IMR-90 (cell line): ENCODE measurements around the gene MFSD6L. TPM values are rescaled to one million over a fixed set of nuclear protein-coding genes. Genes with fewer than 3 reads are reported as not detected.

Experiments used
- ATAC-seq: fragments of 200-7000 bp; cut with Tn5 transposase; 2 replicates; pipeline ENCODE4 v1.9.1; 2020; ENCODE audit warnings: low read depth, mild to moderate bottlenecking, moderate library complexity
- BruUV-seq: library from RNA; stranded (reverse); fragments of 400-500 nt; replicated peaks from 2 replicates; lab custom pipeline; 2021; lab: Mats Ljungman, UMichigan
- CTCF ChIA-PET: fragments of 300-600 bp; formaldehyde crosslinking; extraction: SDS; loops from one replicate; lab custom pipeline; 2021; ENCODE audit warnings: antibody characterized with exemption; lab: Yijun Ruan, JAX
- POLR2A ChIA-PET: fragments of 300-600 bp; sonication (Branson Sonifier 250); formaldehyde crosslinking; loops from one replicate; lab custom pipeline; 2022; ENCODE audit warnings: antibody characterized with exemption; ENCODE audit not compliant: unreplicated experiment; lab: Charles Lee
- DNase-seq: peaks from one replicate; pipeline ENCODE4 v3.0.0; 2013
- H2AFZ ChIP-seq: replicated peaks from 2 replicates; pipeline ENCODE3; 2013; ENCODE audit warnings: low read length, mild to moderate bottlenecking; ENCODE audit not compliant: poor library complexity
- H2AK5ac ChIP-seq: 2 replicates; pipeline ENCODE4 v1.6.1; 2013; ENCODE audit warnings: low read depth, low read length, inconsistent platforms
- H2AK9ac ChIP-seq: replicated peaks from 2 replicates; pipeline ENCODE3; 2013; ENCODE audit warnings: mild to moderate bottlenecking, low read depth, low read length, moderate library complexity; ENCODE audit not compliant: poor library complexity
- H2BK120ac ChIP-seq: 2 replicates; pipeline ENCODE4 v1.6.1; 2013; ENCODE audit warnings: low read depth, low read length, inconsistent platforms
- H2BK15ac ChIP-seq: 3 replicates; pipeline ENCODE4 v1.6.1; 2013; ENCODE audit warnings: low read depth, low read length, inconsistent platforms
- H2BK20ac ChIP-seq: 2 replicates; pipeline ENCODE4 v1.6.1; 2013; ENCODE audit warnings: low read depth, mild to moderate bottlenecking, inconsistent platforms, low read length, moderate library complexity
- H2BK5ac ChIP-seq: 2 replicates; pipeline ENCODE4 v1.6.1; 2013; ENCODE audit warnings: mild to moderate bottlenecking, low read depth, low read length, inconsistent platforms; ENCODE audit not compliant: poor library complexity, severe bottlenecking
- H3K14ac ChIP-seq: replicated peaks from 2 replicates; pipeline ENCODE4 v1.6.1; 2013; ENCODE audit warnings: low read depth, low read length, inconsistent platforms
- H3K18ac ChIP-seq: 2 replicates; pipeline ENCODE4 v1.6.1; 2013; ENCODE audit warnings: low read depth, low read length, control low read depth
- H3K23ac ChIP-seq: 2 replicates; pipeline ENCODE4 v1.6.1; 2013; ENCODE audit warnings: low read depth, low read length, inconsistent platforms
- H3K27ac ChIP-seq: 2 replicates; pipeline ENCODE4 v1.5.1; 2013; ENCODE audit warnings: mild to moderate bottlenecking, control low read depth, low read length; ENCODE audit not compliant: insufficient read depth
- H3K27me3 ChIP-seq: 2 replicates; pipeline ENCODE4 v1.6.1; 2013; ENCODE audit warnings: low read length; ENCODE audit not compliant: control insufficient read depth, insufficient read depth
- H3K36me3 ChIP-seq: 2 replicates; pipeline ENCODE4 v1.6.1; 2013; ENCODE audit warnings: low read length, mixed read lengths; ENCODE audit not compliant: control insufficient read depth, insufficient read depth
- H3K4ac ChIP-seq: 2 replicates; pipeline ENCODE4 v1.6.1; 2013; ENCODE audit warnings: low read depth, low read length, inconsistent platforms
- H3K4me1 ChIP-seq: 2 replicates; pipeline ENCODE4 v1.6.1; 2013; ENCODE audit warnings: low read length, mixed read lengths; ENCODE audit not compliant: control insufficient read depth, insufficient read depth
- H3K4me2 ChIP-seq: 2 replicates; pipeline ENCODE4 v1.6.1; 2013; ENCODE audit warnings: low read depth, mild to moderate bottlenecking, control low read depth, low read length, moderate library complexity
- H3K4me3 ChIP-seq: 2 replicates; pipeline ENCODE4 v1.5.1; 2013; ENCODE audit warnings: low read depth, mild to moderate bottlenecking, control low read depth, low read length, moderate library complexity; ENCODE audit not compliant: insufficient read depth
- H3K56ac ChIP-seq: 2 replicates; pipeline ENCODE4 v1.6.1; 2013; ENCODE audit warnings: low read length, inconsistent platforms; ENCODE audit not compliant: insufficient read depth; ENCODE audit errors: extremely low read depth
- H3K79me1 ChIP-seq, 2 experiments: 2 replicates each; pipeline ENCODE4 v1.6.1; 2013; ENCODE audit warnings: low read length in 2 of 2, inconsistent platforms in 1 of 2, low read depth in 1 of 2
- H3K9ac ChIP-seq: 2 replicates; pipeline ENCODE4 v1.6.1; 2013; ENCODE audit warnings: low read depth, low read length, control low read depth
- H3K9me1 ChIP-seq: 2 replicates; pipeline ENCODE4 v1.6.1; 2013; ENCODE audit warnings: low read length, inconsistent platforms; ENCODE audit not compliant: insufficient read depth
- H3K9me3 ChIP-seq: 2 replicates; pipeline ENCODE4 v1.6.1; 2013; ENCODE audit warnings: low read length; ENCODE audit not compliant: control insufficient read depth, insufficient read depth
- H4K20me1 ChIP-seq: 2 replicates; pipeline ENCODE4 v1.6.1; 2013; ENCODE audit warnings: low read length, inconsistent platforms; ENCODE audit not compliant: insufficient read depth
- H4K5ac ChIP-seq: 2 replicates; pipeline ENCODE4 v1.6.1; 2013; ENCODE audit warnings: mild to moderate bottlenecking, low read depth, low read length, control low read depth
- H4K8ac ChIP-seq, 2 experiments: 2 replicates each; pipeline ENCODE4 v1.6.1; 2013; ENCODE audit warnings: low read depth in 2 of 2, low read length in 2 of 2, control low read depth in 1 of 2, inconsistent platforms in 1 of 2
- H4K91ac ChIP-seq: 2 replicates; pipeline ENCODE4 v1.6.1; 2013; ENCODE audit warnings: low read depth, low read length, inconsistent platforms; ENCODE audit not compliant: insufficient read depth
- BHLHE40 ChIP-seq: fragments of 150-350 bp; IDR thresholded peaks from 2 replicates; pipeline ENCODE4 v1.6.1; 2016; ENCODE audit warnings: mild to moderate bottlenecking, low read depth, low read length
- CEBPB ChIP-seq: IDR thresholded peaks from 2 replicates; pipeline ENCODE4 v1.6.1; 2012; ENCODE audit warnings: low read depth, low read length, improper control_type of control experiment
- FOS ChIP-seq: fragments of 150-350 bp; IDR thresholded peaks from 2 replicates; pipeline ENCODE4 v1.6.1; 2016; ENCODE audit warnings: low read depth, low read length
- MAFK ChIP-seq: IDR thresholded peaks from 2 replicates; pipeline ENCODE4 v1.6.1; 2012; ENCODE audit warnings: low read depth, low read length, improper control_type of control experiment
- MAZ ChIP-seq: IDR thresholded peaks from 2 replicates; pipeline ENCODE4 v1.6.1; 2012; ENCODE audit warnings: low read depth, mild to moderate bottlenecking, low read length, improper control_type of control experiment, moderate library complexity, borderline replicate concordance
- MXI1 ChIP-seq: IDR thresholded peaks from 2 replicates; pipeline ENCODE4 v1.6.1; 2012; ENCODE audit warnings: low read depth, mild to moderate bottlenecking, low read length, moderate library complexity, borderline replicate concordance
- NFE2L2 ChIP-seq: fragments of 150-350 bp; IDR thresholded peaks from 2 replicates; pipeline ENCODE4 v1.6.1; 2016; ENCODE audit warnings: low read depth, mild to moderate bottlenecking, low read length
- POLR2A ChIP-seq: IDR thresholded peaks from 2 replicates; pipeline ENCODE4 v1.6.1; 2012; ENCODE audit warnings: mild to moderate bottlenecking, low read depth, low read length
- RFX5 ChIP-seq: IDR thresholded peaks from 2 replicates; pipeline ENCODE4 v1.8.0; 2012; ENCODE audit warnings: low read depth, mild to moderate bottlenecking, low read length, moderate library complexity
- WGBS, 2 experiments: methylation state at CpG; one replicate each; pipeline versions ENCODE4 v1.1.5 to v1.1.7; 2013; ENCODE audit warnings: missing lambda C conversion rate in 2 of 2; ENCODE audit not compliant: insufficient read length in 1 of 2; ENCODE audit errors: extremely low coverage in 2 of 2; 5-methylcytosine and 5-hydroxymethylcytosine counted together
- dilution Hi-C: fragments of 300-500 bp; cut with HindIII; formaldehyde crosslinking; loops from one replicate; pipeline ENCODE4 v1.14.3; 2018; ENCODE audit warnings: low sequenced_read_pairs; ENCODE audit not compliant: unreplicated experiment
- in situ Hi-C: fragments of 300-500 bp; cut with MboI; formaldehyde crosslinking; loops from 3 replicates; pipeline ENCODE4 v1.14.3; 2019; ENCODE audit warnings: low sequenced_read_pairs, inconsistent platforms, mixed read lengths
- intact Hi-C: fragments of 100-400 bp; cut with micrococcal nuclease; formaldehyde crosslinking; loops from 2 replicates; pipeline ENCODE4 v1.10.0; 2022
- polyA plus RNA-seq, 3 experiments: library from polyadenylated mRNA; depleted of rRNA; stranded (reverse); fragments of >200 nt; gene quantifications; 2 replicates each; pipeline ENCODE4 v1.2.3, GENCODE V29; 2012; ENCODE audit warnings: low replicate concordance in 1 of 3
- total RNA-seq: library from RNA; depleted of rRNA; stranded (reverse); fragments of >200 nt; gene quantifications from 2 replicates; pipeline ENCODE4 v1.2.3, GENCODE V29; 2012
- TF ChIP-seq, protein P1 (sequence below): fragments of 150-350 bp; IDR thresholded peaks from 2 replicates; pipeline ENCODE4 v1.6.1; 2016; ENCODE audit warnings: low read depth, mild to moderate bottlenecking, low read length, moderate library complexity, borderline replicate concordance
- TF ChIP-seq, protein P2 (sequence below): fragments of 150-350 bp; IDR thresholded peaks from 2 replicates; pipeline ENCODE4 v1.6.1; 2017; ENCODE audit warnings: mild to moderate bottlenecking, antibody characterized with exemption, low read length, low read depth

MFSD6L gene
- total and polyA plus RNA-seq, 2 of the 4 experiments (the other 2 are of a cell fraction), result not detected

DNA sequence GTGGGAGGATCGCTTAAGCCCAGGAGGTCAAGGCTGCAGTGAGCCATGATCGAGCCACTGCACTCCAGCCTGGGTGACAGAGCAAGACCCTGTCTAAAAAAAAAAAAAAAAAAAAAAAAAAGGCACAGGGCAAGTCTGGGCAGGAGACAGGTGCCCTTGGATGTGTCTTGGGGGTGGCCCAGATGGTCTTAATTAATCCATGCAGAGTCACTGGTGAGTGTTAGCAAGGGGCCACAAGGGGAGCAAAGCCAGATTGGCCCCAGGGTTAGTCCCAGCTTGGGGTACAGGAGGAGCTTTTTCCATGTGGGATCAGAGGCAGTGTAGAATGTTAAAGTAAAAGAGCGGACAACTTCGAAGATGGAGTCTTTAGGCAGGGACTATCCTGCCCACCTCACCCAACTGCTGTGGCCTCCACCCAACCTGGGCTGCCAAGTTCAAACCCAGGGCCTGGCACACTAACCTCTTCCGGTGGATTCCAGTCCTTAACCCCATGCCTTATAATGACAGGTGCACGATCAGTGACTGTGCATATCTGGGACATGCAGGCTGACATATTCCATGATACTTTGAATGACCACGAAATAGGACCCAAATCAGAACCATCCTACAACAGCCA, 32.2 kb upstream of the MFSD6L start:
- H4K5ac ChIP-seq, result no peak overlapping the region
- H3K4me2 ChIP-seq, result no peak overlapping the region
- ATAC-seq, result no peak
- H3K9me3 ChIP-seq, result no peaks in the 10 kb centered on the region; the same call in 1 of the 2 replicates
- no peak overlapping the region for H2BK5ac ChIP-seq
- no peak overlapping the region for H3K4me3 ChIP-seq
- no peak overlapping the region for H2BK120ac ChIP-seq
- H3K4ac ChIP-seq, result no peak overlapping the region
- no peak overlapping the region for H2AK5ac ChIP-seq
- H3K9ac ChIP-seq, result no peak overlapping the region
- H4K91ac ChIP-seq, result no peak overlapping the region
- POLR2A ChIA-PET, result no interaction called here
- dilution Hi-C loops (no loop called here), intact Hi-C loops (no loop called here), in situ Hi-C loops (no loop called here)
- no peak for DNase-seq
- H4K8ac ChIP-seq, result no peak overlapping the region
- no peak overlapping the region for H3K18ac ChIP-seq
- no peak overlapping the region for H3K56ac ChIP-seq
- no CpG with 5 or more reads among the region's 7 CpGs for WGBS, 2 experiments
- no peaks in the 10 kb centered on the region for H3K36me3 ChIP-seq
- H3K4me1 ChIP-seq, result no peaks in the 10 kb centered on the region
- H3K23ac ChIP-seq, result no peak overlapping the region
- H2BK20ac ChIP-seq, result no peak overlapping the region
- H2AK9ac ChIP-seq, result no peak overlapping the region
- H2BK15ac ChIP-seq, result no peak overlapping the region
- TF ChIP-seq, protein P1, sequence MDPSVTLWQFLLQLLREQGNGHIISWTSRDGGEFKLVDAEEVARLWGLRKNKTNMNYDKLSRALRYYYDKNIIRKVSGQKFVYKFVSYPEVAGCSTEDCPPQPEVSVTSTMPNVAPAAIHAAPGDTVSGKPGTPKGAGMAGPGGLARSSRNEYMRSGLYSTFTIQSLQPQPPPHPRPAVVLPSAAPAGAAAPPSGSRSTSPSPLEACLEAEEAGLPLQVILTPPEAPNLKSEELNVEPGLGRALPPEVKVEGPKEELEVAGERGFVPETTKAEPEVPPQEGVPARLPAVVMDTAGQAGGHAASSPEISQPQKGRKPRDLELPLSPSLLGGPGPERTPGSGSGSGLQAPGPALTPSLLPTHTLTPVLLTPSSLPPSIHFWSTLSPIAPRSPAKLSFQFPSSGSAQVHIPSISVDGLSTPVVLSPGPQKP, result no peak
- no peak for TF ChIP-seq NFE2L2
- no peak for TF ChIP-seq FOS
- TF ChIP-seq RFX5, result no peak
- TF ChIP-seq MAFK, result no peak
- TF ChIP-seq MXI1, result no peak
- TF ChIP-seq, protein P2, sequence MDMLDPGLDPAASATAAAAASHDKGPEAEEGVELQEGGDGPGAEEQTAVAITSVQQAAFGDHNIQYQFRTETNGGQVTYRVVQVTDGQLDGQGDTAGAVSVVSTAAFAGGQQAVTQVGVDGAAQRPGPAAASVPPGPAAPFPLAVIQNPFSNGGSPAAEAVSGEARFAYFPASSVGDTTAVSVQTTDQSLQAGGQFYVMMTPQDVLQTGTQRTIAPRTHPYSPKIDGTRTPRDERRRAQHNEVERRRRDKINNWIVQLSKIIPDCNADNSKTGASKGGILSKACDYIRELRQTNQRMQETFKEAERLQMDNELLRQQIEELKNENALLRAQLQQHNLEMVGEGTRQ, result no peak
- TF ChIP-seq BHLHE40, result no peak
- TF ChIP-seq MAZ, result no peak
- no peak for TF ChIP-seq CEBPB
- no peak for TF ChIP-seq POLR2A
- H3K79me1 ChIP-seq, result no peaks in the 10 kb centered on the region
- no peaks in the 10 kb centered on the region for H3K9me1 ChIP-seq
- H3K14ac ChIP-seq, result no peak overlapping the region
- H2AFZ ChIP-seq, result no peak overlapping the region
- no peaks in the 10 kb centered on the region for H4K20me1 ChIP-seq
- no TSS peak for BruUV-seq
- H3K27ac ChIP-seq, result no peak overlapping the region
- CTCF ChIA-PET, result interaction anchor here (1.0 kb wide), 1 partner anchor 11 kb away, joined by 3 read pairs; no protein-coding TSS in a partner anchor
- H3K27me3 ChIP-seq, result no peaks in the 10 kb centered on the region
